Inflammatory macrophage treated with lipopolysaccharide for 4 hours (primary cell): ENCODE measurements around the gene SERPINE1.
"Not testable (repeated sequence)": the region's sequence is repeated elsewhere in the genome, so short reads cannot be mapped to it uniquely, and the experiment has no call there.

Experiments used
- DNase-seq: peaks from one replicate; pipeline ENCODE4 v3.0.0-alpha.2; 2020

SERPINE1 gene

DNA sequence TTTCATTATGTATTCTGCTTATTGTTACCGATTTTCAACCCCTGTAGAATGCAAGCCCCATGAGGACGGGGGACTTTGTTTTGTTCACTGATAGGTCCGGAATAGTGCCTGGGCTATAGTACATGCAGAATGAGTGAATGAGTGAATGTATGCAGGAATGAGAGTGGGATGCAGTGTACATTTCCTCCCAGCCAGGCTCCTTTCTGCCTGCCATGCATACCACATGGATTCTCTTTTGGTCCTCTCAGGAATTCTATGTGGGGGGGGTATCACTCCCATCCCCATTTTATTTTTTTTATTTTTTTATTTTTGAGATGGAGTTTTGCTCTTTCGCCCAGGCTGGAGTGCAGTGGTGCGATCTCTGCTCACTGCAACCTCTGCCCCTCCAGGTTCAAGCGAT, 24.9 kb upstream of the SERPINE1 start:
- DNase-seq: no peak

DNA sequence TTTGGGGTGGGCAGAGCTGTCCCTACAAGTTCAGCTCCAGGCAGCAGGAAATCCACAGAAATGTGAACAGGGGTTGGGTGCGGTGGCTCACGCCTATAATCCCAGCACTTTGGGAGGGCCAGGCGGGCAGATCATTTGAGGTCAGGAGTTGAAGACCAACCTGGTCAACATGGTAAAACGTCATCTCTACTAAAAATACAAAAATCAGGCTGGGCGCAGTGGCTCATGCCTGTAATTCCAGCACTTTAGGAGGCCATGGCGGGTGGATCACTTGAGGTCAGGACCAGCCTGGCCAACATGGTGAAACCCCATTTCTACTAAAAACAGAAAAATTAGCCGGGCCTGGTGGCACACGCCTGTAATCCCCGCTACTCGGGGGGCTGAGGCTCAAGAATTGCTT, 23.2 kb upstream of the SERPINE1 start:
- not testable (repeated sequence) for DNase-seq

- DNase-seq: no peak
Observed at GRCh38 chr7:101104193-101104713, 22.7 kb upstream of the SERPINE1 start.

GRCh38 chr7:101104799-101105198, 22.1 kb upstream of the SERPINE1 start:
- no peak for DNase-seq

GRCh38 chr7:101105248-101105647, 21.7 kb upstream of the SERPINE1 start:
- not testable (repeated sequence) for DNase-seq

GRCh38 chr7:101106386-101106785, 20.5 kb upstream of the SERPINE1 start:
- DNase-seq: peak; percentile 57

GRCh38 chr7:101108330-101108857, 18.5 kb upstream of the SERPINE1 start:
- DNase-seq: peak; percentile 87

GRCh38 chr7:101108961-101109360, 17.9 kb upstream of the SERPINE1 start:
- DNase-seq: no peak

- no peak for DNase-seq
Observed at GRCh38 chr7:101109368-101109767, 17.5 kb upstream of the SERPINE1 start.

- DNase-seq: no peak
Observed at GRCh38 chr7:101111261-101111660, 15.6 kb upstream of the SERPINE1 start.

DNA sequence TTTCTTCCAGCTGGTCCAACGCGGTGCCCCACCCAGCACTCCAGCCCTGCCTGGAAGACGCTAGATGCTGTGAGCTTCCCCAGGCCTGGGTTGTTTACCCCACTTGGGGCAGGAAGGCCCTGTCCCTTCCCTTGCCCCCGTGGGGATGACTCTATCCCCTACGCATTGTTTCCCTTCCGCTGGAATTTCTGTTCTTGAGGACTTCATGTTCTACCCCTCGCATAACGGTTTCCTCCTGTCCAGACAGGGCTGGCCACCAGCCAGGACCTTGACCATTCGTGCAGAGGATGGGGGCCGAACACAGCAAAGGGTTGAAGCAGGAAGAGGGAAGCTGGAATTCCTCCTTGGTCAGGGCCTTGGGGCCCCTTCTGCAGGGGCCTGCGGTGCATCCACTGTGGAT, 14.7 kb upstream of the SERPINE1 start:
- DNase-seq: no peak

- DNase-seq: not testable (repeated sequence)
Observed at GRCh38 chr7:101113140-101113539, 13.8 kb upstream of the SERPINE1 start.

GRCh38 chr7:101113836-101114235, 13.1 kb upstream of the SERPINE1 start:
- DNase-seq: peak; percentile 41

- no peak for DNase-seq
Observed at GRCh38 chr7:101114492-101114891, 12.4 kb upstream of the SERPINE1 start.

- no peak for DNase-seq
Observed at GRCh38 chr7:101115215-101115614, 11.7 kb upstream of the SERPINE1 start.

DNA sequence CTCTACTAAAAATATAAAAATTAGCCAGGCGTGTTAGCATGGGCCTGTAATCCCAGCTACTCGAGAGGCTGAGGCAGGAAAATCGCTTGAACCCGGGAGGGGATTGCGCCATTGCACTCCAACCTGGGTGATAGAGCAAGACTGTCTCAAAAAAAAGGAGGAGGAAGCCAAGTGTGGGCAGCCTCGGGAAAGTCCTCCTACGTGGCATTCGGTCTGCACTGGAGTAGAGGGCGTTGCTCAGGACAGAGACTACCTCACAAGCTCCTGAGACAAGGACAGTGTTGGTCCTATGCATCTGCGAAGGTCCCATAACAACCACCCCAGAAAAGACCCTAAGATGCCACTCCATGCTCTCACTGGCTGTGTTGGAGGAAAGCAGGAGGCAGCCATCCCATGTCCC, 10.0 kb upstream of the SERPINE1 start:
- DNase-seq: no peak

GRCh38 chr7:101118856-101119255, 8.0 kb upstream of the SERPINE1 start:
- DNase-seq: no peak

DNA sequence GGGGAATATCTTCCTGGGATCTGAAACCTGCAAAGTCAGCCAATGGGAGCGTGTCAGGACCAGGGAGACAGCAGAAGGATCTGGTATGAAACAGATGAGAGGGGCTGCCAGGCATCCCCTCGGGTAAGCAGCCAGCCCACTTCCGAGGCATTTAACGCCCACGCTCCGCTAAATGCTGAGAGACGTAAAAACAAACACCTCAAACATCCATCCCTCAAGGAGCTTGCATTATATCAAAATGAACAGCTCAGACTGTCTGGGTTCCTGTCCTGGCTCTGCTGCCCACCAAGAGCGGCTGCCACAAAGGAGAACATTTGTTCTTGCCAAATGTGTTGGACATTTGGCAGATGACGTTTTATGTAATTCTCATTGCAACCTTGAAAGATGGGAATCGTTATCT, 7.0 kb upstream of the SERPINE1 start:
- DNase-seq: no peak

DNA sequence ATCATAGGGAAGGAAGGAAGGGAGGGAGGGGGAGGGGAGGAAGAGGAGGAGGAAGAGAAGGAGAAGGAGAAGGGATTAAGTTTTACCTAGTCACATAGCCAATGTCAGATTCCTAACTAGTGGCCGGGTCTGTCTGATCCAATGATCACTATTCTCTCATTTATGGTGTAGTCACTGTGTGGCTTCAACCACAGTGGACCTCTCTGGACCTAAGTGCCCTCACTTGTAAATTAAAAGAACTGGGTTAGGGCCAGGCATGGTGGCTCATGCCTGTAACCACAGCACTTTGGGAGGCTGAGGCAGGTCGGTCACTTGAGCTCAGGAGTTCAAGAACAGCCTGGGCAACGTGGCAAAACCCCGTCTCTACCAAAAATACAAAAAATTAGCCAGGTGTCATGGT, 6.6 kb upstream of the SERPINE1 start:
- DNase-seq: no peak

GRCh38 chr7:101121631-101121990, 5.3 kb upstream of the SERPINE1 start:
- not testable (repeated sequence) for DNase-seq

- DNase-seq: peak; percentile 81
Observed at GRCh38 chr7:101121991-101122932, 4.6 kb upstream of the SERPINE1 start.

GRCh38 chr7:101122933-101123702, 3.8 kb upstream of the SERPINE1 start:
- no peak for DNase-seq

GRCh38 chr7:101123703-101124068, 3.2 kb upstream of the SERPINE1 start:
- DNase-seq: no peak
